GM18508 (cell line): ENCODE results near the gene ZNF768.
"Not testable (repeated sequence)": the region's sequence is repeated elsewhere in the genome, so short reads cannot be mapped to it uniquely, and the experiment has no call there.

Source experiments
- ATAC-seq: cut with Tn5 transposase; IDR thresholded peaks from one replicate; pipeline ENCODE4 v1.9.1; 2021; ENCODE audit warnings: moderate number of reproducible peaks; ENCODE audit not compliant: insufficient read depth, unreplicated experiment

ZNF768 gene

GRCh38 chr16:30556125-30556473, 29.7 kb upstream of the ZNF768 start:
- ATAC-seq = no peak

GRCh38 chr16:30555315-30556124, 29.2 kb upstream of the ZNF768 start:
- ATAC-seq = no peak

- no peak for ATAC-seq
Observed at GRCh38 chr16:30554557-30555314, 28.4 kb upstream of the ZNF768 start.

GRCh38 chr16:30553393-30553899, 27.1 kb upstream of the ZNF768 start:
- no peak for ATAC-seq

- no peak for ATAC-seq
Observed at GRCh38 chr16:30552956-30553355, 26.6 kb upstream of the ZNF768 start.

- ATAC-seq = no peak
Observed at GRCh38 chr16:30551781-30552180, 25.4 kb upstream of the ZNF768 start.

GRCh38 chr16:30548416-30549253, 22.3 kb upstream of the ZNF768 start:
- no peak for ATAC-seq

- ATAC-seq = no peak
Observed at GRCh38 chr16:30546115-30546514, 19.7 kb upstream of the ZNF768 start.

- ATAC-seq = no peak
Observed at GRCh38 chr16:30543067-30543466, 16.7 kb upstream of the ZNF768 start.

GRCh38 chr16:30541502-30542329, 15.3 kb upstream of the ZNF768 start:
- ATAC-seq = no peak

- not testable (repeated sequence) for ATAC-seq
Observed at GRCh38 chr16:30540916-30541464, 14.6 kb upstream of the ZNF768 start.

- not testable (repeated sequence) for ATAC-seq
Observed at GRCh38 chr16:30539986-30540526, 13.7 kb upstream of the ZNF768 start.

GRCh38 chr16:30539000-30539964, 12.9 kb upstream of the ZNF768 start:
- ATAC-seq = no peak

- ATAC-seq = not testable (repeated sequence)
Observed at GRCh38 chr16:30536391-30537024, 10.1 kb upstream of the ZNF768 start.

GRCh38 chr16:30535777-30536190, 9.4 kb upstream of the ZNF768 start:
- no peak for ATAC-seq

GRCh38 chr16:30535106-30535776, 8.9 kb upstream of the ZNF768 start:
- ATAC-seq = no peak
